ENCODE data around the gene CLGN.

- TF ChIP-seq RARB (CRISPR knock-in tag; IDR thresholded peaks at IDR 0.05) (no peak), ZFP3 (CRISPR knock-in tag; IDR thresholded peaks at IDR 0.05) (no peak), ESRRG (CRISPR knock-in tag; IDR thresholded peaks at IDR 0.05) (no peak), BACH2 (CRISPR knock-in tag; IDR thresholded peaks at IDR 0.05; ENCODE audit: borderline replicate concordance) (no peak), ZNF565 (CRISPR knock-in tag; conservative IDR thresholded peaks at IDR 0.05; ENCODE audit: low read depth) (no peak), PATZ1 (CRISPR knock-in tag; IDR thresholded peaks at IDR 0.05; ENCODE audit: borderline replicate concordance) (no peak), ZC3H10 (CRISPR knock-in tag; IDR thresholded peaks at IDR 0.05) (no peak), GLIS3 (CRISPR knock-in tag; IDR thresholded peaks at IDR 0.05) (no peak)
Measured at GRCh38 chr4:140448830-140449229, 21.4 kb upstream of the CLGN start.
